Uterus (tissue), 2 donors: ENCODE results near the gene NFX1.

Source experiments
- CTCF ChIP-seq, 4 experiments: fragments of 200-600 bp in 2 of 4; fragments of 450-650 bp in 2 of 4; sonication (generic) in 2 of 4; IDR thresholded peaks; one replicate each; pipeline ENCODE4 v1.5.1; 2016 to 2019; ENCODE audit warnings: antibody characterized with exemption in 4 of 4, mild to moderate bottlenecking in 2 of 4, moderate library complexity in 1 of 4
- POLR2A ChIP-seq, 2 donors: fragments of 450-650 bp; IDR thresholded peaks; one replicate each; pipeline ENCODE4 v1.6.1; 2016; ENCODE audit warnings: antibody characterized with exemption in 2 of 2, mild to moderate bottlenecking in 1 of 2, moderate library complexity in 1 of 2

DNA sequence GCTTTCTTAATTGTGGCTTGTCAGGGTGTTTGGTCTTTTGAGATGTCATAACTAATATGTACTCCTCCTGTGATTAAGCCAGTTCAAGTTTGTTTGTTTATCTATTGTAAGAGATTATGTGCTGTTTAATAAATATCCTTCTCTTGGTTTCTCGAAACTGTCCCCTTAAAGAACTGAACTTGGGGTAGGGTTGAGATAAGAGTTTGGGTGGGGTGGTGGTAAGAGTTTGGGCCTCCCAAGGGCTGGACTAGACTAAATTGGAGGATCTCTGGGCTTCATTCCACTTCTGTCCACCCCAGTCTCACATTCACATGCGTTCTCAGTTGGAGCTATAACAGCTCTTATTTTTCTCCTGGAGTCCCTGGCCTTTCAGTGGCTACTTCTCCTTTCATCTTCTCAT, 73.8 kb downstream of the NFX1 start:
- TF ChIP-seq CTCF (IDR thresholded peaks at IDR 0.05) (no peak), POLR2A (IDR thresholded peaks at IDR 0.05) (no peak)
